GM04504 (cell line): ENCODE data around the gene RNU6-9.

Experiments
- DNase-seq: peaks from one replicate; pipeline ENCODE4 v3.0.0-alpha.2; 2012; ENCODE audit warnings: low read depth

Gene RNU6-9

GRCh38 chr19:936175-936546 is 42.9 kb downstream of the RNU6-9 start:
- DNase-seq = no peak

DNA sequence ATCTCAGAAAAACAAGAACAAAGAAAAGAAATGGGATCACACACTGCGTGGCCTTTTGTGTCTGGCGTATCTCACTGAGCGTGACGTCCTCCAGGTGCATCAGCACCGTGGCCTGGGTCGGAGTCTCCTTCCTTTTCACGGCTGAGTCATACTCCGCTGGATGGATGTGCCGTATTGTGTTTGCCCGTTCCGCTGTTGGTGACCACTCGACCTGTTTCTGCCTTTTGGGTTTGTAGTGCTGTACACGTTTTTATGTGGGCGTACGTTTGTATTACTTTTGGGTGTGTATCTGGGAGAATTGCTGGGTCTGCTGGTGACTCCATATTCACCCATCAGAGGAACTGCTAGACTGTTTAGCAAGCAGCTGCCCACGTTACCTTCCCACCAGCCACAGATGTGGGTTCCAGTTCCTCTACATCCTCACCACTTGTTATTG is 44.0 kb downstream of the RNU6-9 start:
- DNase-seq = no peak

GRCh38 chr19:938233-938923 is 45.1 kb downstream of the RNU6-9 start:
- DNase-seq = no peak

DNA sequence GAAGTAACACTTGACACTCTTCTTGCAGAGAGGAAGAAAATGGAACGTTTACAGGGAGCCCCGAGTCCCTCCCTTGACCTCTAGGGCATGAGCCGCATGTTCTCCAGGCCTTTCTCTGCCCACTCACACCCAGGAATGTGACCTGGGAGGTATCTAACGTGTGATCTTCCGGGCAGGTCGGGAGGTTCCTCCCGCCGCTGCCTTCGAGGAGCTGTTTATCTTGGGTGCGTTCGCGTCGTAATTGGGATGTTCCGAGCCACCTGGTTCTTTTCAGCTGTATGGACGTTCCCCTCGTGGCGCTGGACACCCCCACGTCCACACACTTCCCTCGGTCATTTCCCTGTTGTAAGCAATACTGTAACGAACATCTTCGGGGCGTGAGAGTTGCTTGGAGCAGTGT is 46.2 kb downstream of the RNU6-9 start:
- no peak for DNase-seq

- DNase-seq = no peak
These were observed 46.6 kb downstream of the RNU6-9 start for GRCh38 chr19:939922-940321.

DNA sequence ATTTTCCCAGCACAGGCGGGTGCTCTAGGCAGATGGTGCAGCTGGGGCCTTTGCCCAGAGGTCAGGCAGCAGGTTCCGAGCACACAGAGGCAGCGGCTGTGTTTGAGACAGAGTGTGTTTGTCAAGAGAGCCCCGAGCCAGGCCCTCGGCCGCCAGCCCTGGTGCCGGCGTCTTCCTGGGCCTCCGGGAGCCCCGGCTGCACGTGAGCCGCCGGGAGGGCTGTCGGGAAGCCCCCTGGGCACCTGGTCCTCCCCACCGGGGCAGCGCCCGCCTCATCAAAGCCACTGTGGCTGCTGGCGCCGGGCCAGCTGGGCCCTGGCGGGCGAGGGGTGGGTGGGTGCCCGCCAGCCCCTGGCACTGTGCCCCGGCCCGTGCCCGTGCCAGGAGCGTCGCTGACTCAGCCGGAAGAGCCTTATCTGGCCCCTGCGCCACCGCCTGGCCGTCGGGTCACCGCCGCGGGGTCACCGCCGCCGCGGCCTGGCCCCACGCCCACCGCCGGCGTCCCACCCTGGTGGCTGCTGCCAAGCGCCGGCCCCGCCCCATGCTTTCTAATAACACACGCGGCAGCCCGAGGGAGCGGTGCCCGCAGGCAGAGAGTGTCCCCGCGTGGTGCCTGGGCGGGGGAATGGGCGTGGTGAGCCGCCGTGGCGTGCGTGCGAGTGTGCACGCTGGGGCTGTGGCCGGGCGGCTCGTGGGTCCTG is 47.5 kb downstream of the RNU6-9 start:
- DNase-seq = no peak

DNA sequence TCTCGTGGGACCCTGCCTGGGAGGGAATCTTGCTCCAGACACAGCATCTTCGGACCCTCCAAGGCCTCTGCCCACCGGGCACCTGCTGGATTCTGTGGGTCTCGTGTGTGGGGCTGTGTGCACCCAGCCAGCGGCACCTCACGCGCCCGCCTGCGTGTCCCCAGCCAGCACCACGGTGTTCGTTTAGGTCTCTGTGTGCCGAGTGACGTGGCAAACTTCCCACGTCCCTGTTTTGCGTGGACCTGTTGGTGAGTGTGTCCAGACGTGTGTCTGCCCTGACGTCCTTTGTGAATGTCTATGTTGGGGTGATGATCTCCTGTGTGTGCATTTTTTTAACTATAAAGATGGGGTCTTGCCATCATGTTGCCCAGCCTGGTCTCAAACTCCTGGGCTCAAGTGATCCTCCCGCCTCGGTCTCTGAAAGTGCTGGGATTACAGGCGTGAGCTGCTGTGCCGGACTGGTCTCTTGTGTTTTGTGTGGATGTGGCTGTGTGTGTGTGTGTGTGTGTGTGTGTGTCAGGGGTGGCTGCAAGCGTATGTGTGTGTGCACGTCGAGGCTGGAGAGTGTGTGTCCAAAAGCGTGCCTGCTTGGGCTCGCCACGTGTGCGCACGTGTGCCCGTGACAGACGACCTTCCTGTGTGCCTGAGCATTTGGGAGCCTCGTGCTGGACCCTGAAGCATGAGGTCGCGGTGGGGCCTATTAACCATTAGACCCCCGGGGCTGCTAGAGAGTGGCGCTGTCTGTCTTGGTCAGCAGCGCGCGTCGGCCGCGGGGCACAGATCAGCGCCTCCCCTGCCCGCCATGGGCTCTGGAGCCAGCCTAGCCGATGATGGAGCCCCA is 48.2 kb downstream of the RNU6-9 start:
- no peak for DNase-seq

- DNase-seq = no peak
These were observed 48.9 kb downstream of the RNU6-9 start for GRCh38 chr19:942133-942645.
